ENCODE data around the gene CRIM1.

The CRIM1 gene

GRCh38 chr2:36396878-36397539 is 41.4 kb downstream of the CRIM1 start:
- DNase-seq, result no peak

GRCh38 chr2:36397728-36398413 is 42.3 kb downstream of the CRIM1 start:
- DNase-seq, result no peak

- DNase-seq, result no peak
Observed at GRCh38 chr2:36399050-36399449, 43.5 kb downstream of the CRIM1 start.

GRCh38 chr2:36403675-36404230 is 48.2 kb downstream of the CRIM1 start:
- no peak for DNase-seq

GRCh38 chr2:36404318-36404717 is 48.7 kb downstream of the CRIM1 start:
- no peak for DNase-seq

- no peak for DNase-seq
Observed at GRCh38 chr2:36404754-36405153, 49.2 kb downstream of the CRIM1 start.

GRCh38 chr2:36405183-36405582 is 49.6 kb downstream of the CRIM1 start:
- no peak for DNase-seq

GRCh38 chr2:36406296-36406695 is 50.7 kb downstream of the CRIM1 start:
- DNase-seq, result no peak

- no peak for DNase-seq
Observed at GRCh38 chr2:36407413-36407812, 51.8 kb downstream of the CRIM1 start.

GRCh38 chr2:36408198-36408703 is 52.7 kb downstream of the CRIM1 start:
- DNase-seq, result no peak

- no peak for DNase-seq
Observed at GRCh38 chr2:36409335-36409734, 53.8 kb downstream of the CRIM1 start.

GRCh38 chr2:36409935-36410334 is 54.4 kb downstream of the CRIM1 start:
- DNase-seq, result no peak

GRCh38 chr2:36410681-36411080 is 55.1 kb downstream of the CRIM1 start:
- no peak for DNase-seq

- DNase-seq, result no peak
Observed at GRCh38 chr2:36411962-36412444, 56.4 kb downstream of the CRIM1 start.

GRCh38 chr2:36413218-36413617 is 57.6 kb downstream of the CRIM1 start:
- DNase-seq, result no peak

GRCh38 chr2:36414307-36414706 is 58.7 kb downstream of the CRIM1 start:
- DNase-seq, result no peak

GRCh38 chr2:36415381-36416022 is 59.9 kb downstream of the CRIM1 start:
- no peak for DNase-seq

GRCh38 chr2:36416370-36417165 is 61.0 kb downstream of the CRIM1 start:
- DNase-seq, result no peak

- DNase-seq, result no peak
Observed at GRCh38 chr2:36420569-36421181, 65.1 kb downstream of the CRIM1 start.

- no peak for DNase-seq
Observed at GRCh38 chr2:36421379-36421778, 65.8 kb downstream of the CRIM1 start.

- DNase-seq, result no peak
Observed at GRCh38 chr2:36423172-36423571, 67.6 kb downstream of the CRIM1 start.

- no peak for DNase-seq
Observed at GRCh38 chr2:36423619-36424120, 68.1 kb downstream of the CRIM1 start.
